NOMO-1 (cell line): ENCODE results near the gene ZNF418.

Experiments
- DNase-seq, 2 experiments: peaks; one replicate each; lab custom pipeline; 2025; ENCODE audit not compliant: unreplicated experiment in 2 of 2; lab: John Stamatoyannopoulos, UW

ZNF418 gene

DNA sequence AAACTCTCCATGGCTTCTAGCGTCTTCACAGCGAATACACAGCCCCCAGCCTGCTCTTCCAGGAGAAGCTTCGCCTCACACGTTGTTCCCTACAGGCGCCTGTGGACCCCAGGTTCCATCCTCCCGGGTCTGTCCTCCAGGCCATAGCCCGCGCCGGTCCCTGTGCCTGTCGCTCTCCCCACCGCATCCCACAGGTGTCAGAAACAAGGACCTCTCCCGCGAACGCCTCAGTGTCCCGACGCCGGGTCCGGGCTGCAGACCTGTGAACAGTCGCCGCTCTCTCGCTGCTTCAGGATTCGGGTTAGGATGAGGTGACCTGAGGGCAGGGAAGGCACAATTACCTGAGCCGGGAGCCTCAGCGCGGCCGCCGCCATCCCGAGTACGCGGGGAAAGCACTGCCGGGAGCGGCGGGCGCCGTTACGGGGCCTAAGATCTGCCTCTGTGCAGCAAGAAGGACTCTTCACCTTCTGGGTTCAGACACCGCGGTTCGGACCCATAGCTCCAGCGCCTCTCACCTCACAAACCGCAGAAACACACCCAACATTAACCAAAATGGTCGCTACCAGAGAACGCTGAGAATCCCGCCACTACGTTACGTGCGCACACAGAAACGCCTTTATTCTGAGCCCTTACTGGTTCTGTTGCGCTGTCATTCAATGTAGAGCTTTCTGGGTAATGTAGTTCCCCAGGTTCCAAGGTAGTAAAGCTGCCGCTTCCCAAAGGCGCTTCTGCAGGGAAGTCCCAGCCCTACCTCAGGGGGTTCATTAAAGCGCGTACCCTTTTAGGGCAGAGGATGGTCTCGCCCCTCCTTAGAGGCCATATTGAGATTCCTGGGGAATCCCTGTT lies at the start of gene ZNF418:
Gene ZNF418 (minus strand): TSS at position 583 of the 846 bp plus-strand sequence. CDS start 1,580 bp downstream, outside the sequence.
- no peak for DNase-seq

DNA sequence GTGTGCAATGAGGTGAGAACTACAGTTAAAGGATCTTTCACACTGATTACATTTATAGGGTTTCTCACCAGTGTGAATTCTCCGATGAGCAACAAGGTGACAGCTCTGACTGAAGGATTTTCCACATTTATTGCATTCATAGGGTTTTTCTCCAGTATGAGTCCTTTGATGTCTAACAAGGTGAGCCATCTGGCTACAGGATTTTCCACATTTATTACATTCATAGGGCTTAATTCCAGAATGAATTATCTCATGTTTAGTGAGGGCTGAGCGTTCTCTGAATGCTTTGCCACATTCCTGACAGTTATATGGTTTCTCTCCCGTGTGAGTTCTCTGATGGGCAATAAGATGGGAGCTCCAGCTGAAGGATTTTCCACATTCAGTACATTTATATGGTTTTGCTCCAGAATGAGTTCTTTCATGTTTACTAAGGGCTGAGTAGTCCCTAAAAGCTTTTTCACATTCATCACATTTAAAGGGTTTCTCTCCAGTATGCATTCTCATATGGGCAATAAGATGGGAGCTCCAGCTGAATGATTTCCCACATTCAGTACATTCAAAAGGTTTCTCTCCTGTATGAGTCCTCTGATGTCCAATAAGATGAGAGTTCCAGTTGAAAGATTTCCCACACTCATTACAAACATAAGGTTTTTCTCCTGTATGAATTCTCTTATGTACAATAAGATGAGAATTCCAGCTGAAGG lies 43.5 kb upstream of the ZNF418 start:
- DNase-seq: no peak

DNA sequence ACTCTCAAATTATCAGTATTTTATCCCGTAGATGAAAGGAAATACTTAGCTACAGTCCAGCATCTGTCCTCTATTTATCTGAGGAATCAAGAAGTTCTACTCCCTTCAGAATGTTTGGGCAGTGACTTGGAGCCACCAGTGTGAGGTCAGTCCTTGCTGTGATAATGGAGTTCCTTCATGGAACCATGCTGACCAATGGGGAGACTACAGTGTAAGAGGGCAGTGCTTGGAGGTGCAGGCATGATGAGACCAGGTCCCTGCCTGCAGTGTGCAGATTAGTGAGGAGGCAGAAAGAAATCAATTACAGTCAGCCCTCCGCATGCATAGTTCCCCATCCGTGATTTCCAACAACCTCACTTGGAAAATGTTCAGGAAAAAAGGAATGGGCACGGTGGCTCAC lies 39.2 kb upstream of the ZNF418 start, which contains the start of gene C19orf18:
Gene C19orf18 (minus strand): TSS at position 101 of the 400 bp plus-strand sequence. CDS start 102 bp downstream, outside the sequence.
- no peak for DNase-seq

DNA sequence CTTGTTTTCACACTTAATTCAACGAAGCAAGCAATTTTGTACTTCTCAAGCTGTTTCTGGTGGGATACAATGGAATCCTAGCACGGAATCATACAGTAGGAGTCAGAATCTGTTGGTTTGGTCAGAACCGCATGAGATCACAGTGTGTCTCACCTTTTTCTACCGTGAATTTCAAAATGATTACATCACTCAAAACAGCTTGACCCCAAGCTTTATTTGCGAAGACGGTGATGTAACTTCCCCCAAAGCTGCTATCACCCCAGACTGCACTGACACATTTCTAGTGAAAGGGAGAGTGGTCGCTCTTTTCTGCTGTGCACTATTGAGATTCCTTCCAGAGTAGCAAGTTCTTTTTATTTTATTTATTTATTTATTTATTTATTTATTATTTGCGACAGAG lies 29.6 kb upstream of the ZNF418 start:
- no peak for DNase-seq

DNA sequence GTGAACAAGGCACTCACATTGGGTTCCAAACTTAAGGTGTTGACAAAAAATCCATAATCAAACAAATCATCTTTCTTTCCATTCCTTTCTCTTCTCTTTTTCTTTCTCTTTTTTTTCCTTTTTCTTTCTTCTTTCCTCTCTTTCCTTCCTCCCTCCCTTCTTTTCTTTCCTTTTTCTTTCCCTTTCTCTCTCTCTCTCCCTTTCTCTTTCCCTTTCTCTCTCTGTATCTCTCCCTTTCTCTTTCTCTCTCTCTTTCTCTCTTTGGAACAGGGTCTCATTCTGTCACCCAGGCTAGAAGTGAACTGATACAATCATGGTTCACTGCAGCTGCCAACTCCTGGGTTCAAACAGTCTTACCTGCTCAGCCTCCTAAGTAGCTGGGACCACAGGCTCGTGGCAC lies 26.6 kb upstream of the ZNF418 start:
- no peak for DNase-seq

DNA sequence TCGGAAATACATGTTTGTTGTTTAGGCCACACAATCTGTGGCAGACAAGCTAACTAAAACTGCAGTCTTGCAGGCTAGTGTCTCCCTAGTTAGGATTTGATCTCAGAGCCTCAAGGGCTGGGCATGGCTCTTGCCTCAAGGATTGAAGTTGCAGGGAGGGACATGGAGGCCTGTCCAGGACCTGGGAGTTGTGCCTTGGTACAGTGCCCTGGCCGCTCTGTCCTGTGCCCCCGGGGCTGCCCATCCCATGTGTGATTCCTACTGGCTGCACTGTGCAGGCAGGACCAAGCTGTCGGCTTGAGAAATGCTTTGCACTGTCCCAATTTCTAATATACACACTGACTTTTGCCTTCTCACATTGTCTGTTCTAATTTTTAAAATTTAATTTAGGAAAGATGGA lies 19.8 kb upstream of the ZNF418 start:
- no peak for DNase-seq

DNA sequence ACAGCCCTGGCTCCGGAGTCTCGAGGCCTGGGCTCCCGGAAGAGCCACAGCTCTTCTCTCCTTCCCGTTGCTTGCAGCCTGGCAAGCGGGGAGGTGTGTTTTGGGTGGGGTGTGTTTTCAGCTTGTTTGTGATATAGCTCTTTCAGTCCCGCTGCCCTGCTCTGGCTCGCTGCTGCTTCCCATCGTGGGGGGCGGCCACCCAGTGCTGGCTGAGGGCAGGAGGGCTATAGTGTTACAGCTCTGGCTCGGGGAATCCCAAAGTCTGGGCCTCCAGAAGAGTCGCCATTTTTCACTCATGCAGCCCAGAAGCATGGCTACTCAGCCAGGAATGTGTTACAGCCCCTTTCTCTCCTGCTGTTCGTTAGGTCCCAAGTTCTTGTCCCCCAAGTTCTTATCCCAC lies 14.5 kb upstream of the ZNF418 start:
- no peak for DNase-seq

DNA sequence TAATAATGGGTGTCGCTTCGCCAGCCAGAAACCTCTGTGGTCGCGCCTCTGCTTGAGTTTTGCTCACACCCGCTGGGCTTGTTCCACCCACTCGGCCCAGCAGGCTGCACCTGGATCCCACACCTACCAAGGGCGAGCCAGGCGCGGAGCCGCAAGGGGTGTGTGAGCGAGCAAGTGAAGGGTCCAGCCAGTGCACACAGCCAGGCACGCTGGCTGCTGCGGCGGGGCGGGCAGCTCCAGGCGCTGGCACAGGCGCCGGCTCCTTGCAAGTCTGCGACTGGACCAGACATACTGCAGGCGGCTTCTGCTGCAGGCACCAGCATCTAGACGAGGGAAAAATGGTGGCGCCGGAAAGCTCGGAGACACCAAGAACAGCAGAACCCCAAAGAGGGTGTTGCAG lies 14.1 kb upstream of the ZNF418 start:
- DNase-seq: no peak

DNA sequence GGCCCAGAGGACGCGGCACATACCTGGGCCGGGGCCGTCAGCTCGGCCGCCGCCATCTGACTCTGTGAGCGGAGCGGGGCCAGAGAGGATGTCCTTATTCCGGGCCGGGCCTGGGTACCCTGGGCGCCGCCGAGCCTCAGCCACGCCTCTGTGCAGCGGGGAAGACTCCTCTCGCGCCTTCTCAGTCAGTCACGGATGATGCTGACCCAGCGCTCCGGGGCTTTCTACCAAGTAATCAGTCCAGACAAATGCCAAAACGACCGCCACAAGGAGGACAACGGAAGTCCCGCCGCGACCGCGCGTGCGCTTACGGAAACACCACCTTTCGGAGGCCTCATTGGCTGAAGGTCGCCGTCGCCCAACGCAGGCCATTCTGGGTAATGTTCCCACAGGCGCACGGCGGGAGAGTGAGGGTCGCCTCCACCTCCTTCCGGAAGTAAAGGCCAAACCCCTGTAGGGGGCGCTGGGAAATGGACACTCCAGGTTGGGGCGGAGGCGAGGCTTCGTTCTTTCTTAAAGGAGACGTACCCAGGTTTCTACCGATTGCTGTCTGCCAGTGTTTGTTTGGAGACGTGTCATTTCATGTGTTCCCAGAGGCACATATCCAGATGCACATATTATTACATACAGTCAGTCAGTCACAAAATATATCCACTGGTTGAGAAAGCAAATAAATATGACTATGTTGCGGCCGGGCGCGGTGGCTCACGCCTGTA lies 12.4 kb upstream of the ZNF418 start, which contains the start of gene ZNF256:
Gene ZNF256 (minus strand): TSS at position 288 of the 716 bp plus-strand sequence. CDS start 232 bp downstream, at position 56.
- peak; percentile 79 to 87 for DNase-seq

DNA sequence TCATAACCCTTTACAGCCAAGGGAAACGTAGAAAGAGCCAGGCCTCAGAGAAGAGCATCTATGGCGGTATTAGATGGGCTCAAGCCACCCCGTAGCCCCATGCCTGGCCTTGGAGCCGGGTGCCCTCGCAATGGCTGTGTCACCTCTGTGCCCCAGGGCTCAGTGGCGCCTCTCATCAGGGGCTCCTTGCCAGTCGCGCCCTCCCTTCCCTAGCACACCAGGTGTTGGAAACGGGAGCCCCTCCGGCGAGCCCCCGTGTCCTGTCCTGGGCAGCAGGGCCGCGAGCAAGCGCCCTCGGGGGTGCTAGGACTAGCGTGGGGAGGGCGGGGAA lies 11.9 kb upstream of the ZNF418 start:
- DNase-seq: no peak

DNA sequence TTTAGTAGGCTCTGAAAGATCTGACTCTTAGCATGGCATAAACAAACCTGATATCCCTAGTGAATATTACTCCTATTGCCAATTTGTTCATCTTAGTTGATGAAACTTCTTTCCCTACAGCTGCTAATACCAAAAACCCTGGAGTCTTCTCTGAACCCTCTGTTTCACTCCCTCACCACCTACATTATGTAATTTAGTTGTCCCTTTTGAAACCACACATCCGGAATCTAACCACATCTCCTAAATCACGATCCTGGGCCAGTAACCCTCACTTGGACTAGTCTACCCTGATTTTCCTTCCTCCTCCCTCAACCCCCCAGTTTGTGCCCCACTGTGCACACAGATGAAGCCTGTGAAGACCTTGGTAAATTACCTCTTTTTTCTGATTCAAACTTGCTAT lies 11.1 kb upstream of the ZNF418 start:
- peak in 1 of 2 experiments; percentile 3 for DNase-seq

DNA sequence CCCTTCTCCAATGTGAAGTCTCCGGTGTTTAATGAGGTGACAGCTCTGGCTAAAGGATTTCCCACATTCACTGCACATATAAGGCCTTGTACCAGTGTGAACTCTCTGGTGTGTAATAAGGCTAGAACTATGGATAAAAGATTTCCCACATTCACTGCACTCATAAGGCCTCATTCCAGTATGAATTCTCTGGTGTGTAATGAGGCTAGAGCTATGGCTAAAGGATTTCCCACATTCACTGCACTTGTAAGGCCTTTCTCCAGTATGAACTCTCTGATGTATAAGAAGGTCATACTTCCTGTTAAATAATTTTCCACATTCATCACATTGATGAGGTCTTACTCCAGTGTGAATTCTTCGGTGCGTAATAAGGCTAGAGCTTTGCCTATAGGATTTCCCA lies 6.4 kb upstream of the ZNF418 start:
- no peak for DNase-seq

DNA sequence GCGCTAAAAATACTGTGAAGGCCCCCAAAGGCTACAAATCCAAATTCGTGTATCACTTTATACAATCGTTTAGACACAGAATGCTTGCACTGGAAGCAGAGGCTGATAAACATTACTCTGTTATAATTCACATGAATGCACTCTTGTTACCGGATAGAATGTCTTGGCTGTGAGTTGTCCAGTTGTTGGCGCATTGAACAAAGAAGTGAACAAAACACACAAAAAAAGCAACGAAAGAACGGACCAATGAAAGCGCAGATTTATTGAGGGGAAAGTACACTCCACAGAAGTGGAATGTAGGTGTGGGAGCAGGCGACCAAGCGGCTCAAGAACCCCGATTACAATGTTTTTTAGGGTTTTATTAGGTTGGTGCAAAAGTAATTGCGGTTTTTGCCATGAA lies 529 bp upstream of the ZNF418 start:
- no peak for DNase-seq

DNA sequence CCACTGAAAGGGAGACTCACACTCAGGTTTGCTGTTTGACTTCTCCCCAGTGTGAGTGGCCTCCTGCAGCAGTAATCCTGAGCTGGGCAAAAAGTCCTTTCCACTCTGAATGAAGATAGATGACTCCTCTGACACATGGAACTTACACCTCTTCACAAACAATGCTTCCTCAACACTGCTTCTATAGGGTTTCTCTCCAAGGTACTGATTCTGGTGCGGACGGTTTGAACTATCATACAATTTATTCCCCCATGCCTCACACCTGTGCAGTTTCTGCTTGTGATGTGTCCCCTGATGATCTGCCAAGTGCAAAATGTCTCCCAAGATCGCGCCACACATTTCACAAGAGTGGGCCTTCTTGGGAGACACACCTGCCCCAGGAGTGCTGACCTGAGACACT lies 7.6 kb downstream of the ZNF418 start:
- DNase-seq: no peak

DNA sequence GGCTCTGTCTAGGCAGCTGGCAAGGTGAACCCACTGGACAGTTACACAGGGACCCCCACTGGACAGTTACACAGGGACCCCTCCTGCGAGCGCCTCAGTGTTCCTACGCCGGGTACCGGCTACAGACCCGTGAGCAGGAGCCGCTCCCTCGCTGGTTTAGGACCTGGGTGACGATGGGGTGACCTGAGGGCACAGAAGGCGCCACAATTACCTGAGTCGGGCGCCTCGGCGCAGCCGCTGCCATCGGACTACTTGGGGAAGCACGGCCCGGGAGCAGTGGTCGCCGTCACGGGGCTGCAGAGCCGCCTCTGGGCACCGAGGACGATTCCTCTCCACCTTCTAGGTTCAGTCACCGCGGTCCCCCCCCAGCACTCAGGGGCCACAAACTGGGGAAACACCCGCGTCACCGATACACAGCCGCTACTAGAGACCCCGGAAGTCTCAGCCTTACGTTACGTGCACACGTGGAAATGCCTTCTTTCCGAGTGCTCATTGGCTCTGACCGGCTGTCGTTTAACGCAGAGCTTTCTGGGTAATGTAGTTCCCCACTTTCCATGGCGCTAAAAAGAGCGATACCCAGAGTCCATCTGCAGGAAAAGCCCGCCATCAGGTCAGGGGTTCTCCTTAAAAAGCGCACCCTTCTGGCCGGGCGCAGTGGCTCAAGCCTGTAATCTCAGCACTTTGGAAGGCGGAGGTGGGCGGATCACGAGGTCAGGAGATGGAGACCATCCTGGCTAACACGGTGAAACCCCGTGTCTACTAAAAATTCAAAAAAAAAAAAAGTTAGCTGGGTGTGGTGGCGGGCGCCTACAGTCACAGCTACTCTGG lies 18.8 kb downstream of the ZNF418 start, which contains the start of gene ZNF417:
Gene ZNF417 (minus strand): TSS at position 425 of the 828 bp plus-strand sequence. CDS start 181 bp downstream, at position 244.
- DNase-seq: peak; percentile 91 to 96

DNA sequence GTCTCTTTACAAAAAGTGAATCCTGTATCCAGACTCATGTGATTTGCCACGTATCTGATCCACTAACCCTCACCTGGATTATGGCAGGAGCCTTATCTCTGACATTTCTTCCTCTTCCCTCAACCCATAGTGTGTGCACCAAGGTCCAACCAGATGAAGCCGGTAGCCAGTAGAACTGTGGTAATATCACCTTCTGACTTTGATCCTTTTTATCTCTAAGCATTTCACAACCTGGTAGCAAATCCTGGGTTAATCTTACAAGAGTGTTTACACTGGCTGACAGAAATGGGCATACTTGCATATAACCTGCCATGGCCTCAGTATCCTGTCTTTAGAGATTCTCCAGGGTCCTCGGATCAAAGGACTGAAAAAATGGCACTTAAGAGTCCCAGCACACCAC lies 20.7 kb downstream of the ZNF418 start:
- DNase-seq: no peak

DNA sequence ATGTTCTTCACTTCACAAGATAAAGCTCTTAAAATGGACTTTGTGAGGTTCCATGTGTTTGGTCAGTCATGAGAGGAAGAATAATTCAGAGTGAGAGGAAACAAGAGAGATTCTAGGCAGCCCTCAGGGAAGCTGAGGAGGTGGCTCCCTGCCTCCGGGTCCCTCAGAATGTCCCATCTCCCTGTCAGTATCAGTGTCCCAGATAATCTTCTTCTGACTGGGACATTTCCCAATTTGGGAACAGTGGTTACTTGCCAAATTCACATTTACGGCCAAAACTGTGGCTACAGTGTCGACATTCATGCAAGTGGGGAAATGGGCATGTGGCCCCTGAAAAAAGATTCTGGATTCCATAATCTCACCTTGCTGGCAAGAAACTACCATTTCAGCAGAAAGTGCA lies 27.8 kb downstream of the ZNF418 start:
- no peak for DNase-seq

DNA sequence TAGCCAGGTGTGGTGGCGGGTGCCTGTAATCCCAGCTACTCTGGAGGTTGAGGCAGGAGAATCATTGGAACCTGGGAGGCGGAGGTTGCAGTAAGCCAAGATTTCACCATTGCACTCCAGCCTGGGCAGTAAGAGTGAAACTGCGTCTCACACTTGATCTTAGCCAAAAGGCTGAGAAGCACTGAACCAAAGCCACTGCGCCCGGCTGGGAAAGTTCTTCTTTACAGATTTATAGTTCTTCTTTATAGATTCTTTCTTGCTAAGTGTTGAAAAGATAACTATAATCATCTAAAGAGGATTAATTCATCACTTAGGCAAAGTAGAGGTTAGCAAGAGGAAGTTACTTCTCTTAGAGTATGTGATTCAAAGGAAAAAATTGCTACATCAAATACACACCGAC lies 29.9 kb downstream of the ZNF418 start:
- no peak for DNase-seq

DNA sequence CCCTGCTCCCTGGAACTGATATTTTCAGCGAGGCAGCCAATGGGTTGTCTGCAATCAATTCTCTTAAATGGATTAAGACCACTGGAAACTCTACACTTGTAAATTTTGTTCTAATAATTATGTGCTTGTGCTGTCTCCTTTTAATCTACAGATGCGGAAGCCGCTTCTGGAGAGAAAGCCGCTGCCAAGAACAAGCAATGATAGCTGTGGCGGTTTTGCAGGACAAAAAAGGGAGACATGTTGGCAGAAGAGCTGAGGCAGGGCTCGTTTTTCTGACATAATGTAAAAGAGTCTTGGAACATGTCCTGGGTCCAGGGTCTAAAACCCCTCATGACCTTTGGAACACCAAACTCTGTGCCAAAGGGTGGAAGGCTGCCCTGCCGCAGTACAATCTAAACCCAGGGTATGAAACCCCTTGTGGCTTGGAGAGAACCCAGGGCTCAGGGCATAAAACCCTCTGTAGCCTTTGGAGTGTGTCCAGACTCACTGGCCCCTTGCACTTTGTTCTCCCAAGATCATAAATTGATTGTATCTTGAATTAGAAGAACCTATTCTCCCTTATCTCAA lies 31.5 kb downstream of the ZNF418 start:
- no peak for DNase-seq

DNA sequence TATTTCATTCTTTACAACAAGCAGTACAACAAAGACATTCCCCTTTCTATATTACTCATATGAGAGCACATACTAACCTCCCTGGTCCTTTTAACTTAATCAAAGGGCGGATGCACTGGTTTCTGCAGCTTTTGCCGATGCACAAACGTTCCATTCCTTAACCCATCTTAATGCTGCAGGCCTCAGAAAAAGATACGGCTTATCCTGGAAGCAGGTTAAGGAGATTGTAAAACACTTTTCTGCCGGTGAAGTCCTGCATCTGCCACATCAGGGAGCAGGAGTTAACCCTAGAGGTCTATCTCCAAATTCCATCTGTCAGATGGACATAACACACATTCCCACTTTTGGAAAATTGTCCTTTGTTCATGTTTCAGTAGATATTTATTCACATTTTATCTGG lies 34.9 kb downstream of the ZNF418 start:
- DNase-seq: no peak
